Neural crest cell (in vitro differentiated cells): ENCODE results near the gene MGA. TPM values are rescaled to one million over a fixed set of nuclear protein-coding genes. Genes with fewer than 3 reads are reported as not detected.
A peak's percentile ranks its signal among the peaks of the same experiment; 100 is the strongest.

ENCODE experiments used
- DNase-seq: peaks from one replicate; pipeline ENCODE4 v3.0.0; 2021; ENCODE audit warnings: low read depth, mixed read lengths, low spot score
- H3K27ac Mint-ChIP-seq: one replicate; pipeline ENCODE4 v1.8.0; 2021; ENCODE audit warnings: mild to moderate bottlenecking, mixed read lengths; ENCODE audit not compliant: unreplicated experiment
- H3K27me3 Mint-ChIP-seq: 2 replicates; pipeline ENCODE4 v1.8.0; 2021; ENCODE audit warnings: low read depth, mild to moderate bottlenecking, mixed read lengths
- H3K36me3 Mint-ChIP-seq: 2 replicates; pipeline ENCODE4 v1.8.0; 2021; ENCODE audit warnings: low read depth, mild to moderate bottlenecking, mixed read lengths
- H3K4me1 Mint-ChIP-seq: 2 replicates; pipeline ENCODE4 v1.8.0; 2021; ENCODE audit warnings: mixed read lengths
- H3K4me3 Mint-ChIP-seq: one replicate; pipeline ENCODE4 v1.8.0; 2021; ENCODE audit warnings: mild to moderate bottlenecking, mixed read lengths
- H3K9me3 Mint-ChIP-seq: 2 replicates; pipeline ENCODE4 v1.8.0; 2021; ENCODE audit warnings: mixed read lengths
- CTCF ChIP-seq: fragments of 200-600 bp; sonication (generic); conservative IDR thresholded peaks from 2 replicates; pipeline ENCODE4 v1.5.0; 2021; ENCODE audit warnings: antibody characterized with exemption, mild to moderate bottlenecking
- total RNA-seq: library from RNA; stranded (reverse); gene quantifications from 2 replicates; pipeline ENCODE4 v1.2.1, GENCODE V29; 2021

MGA gene
- total RNA-seq, 1 donor from 2014 or later, result 50.5 TPM

DNA sequence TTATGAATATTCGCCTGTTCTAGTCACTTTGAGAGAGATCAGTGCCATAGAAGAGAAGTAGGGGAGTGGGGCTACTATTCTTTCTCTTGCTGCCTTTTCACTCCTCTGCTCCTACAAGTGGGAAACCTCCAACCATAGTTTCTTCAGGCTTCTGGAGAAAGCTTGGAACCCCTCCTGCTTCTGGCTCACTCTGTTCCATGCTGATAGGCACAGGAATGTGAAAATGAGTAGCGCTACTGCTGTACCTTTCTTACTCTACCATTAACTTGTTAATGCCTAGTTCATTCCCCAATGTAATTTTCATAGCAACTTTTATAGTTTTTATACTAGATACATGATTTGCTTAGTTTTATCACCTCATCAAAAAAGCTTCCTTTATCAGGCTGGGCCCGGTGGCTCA is 141.0 kb downstream of the MGA start:
- Mint-ChIP-seq H3K4me1 (peaks cover 11% of the 10 kb centered on the region), H3K36me3 (peaks cover 6% of the 10 kb centered on the region), H3K27ac (no peak overlapping the region), H3K27me3 (no peaks in the 10 kb centered on the region), H3K4me3 (no peak overlapping the region), H3K9me3 (no peaks in the 10 kb centered on the region)
- no peak for TF ChIP-seq CTCF
- DNase-seq, result no peak

DNA sequence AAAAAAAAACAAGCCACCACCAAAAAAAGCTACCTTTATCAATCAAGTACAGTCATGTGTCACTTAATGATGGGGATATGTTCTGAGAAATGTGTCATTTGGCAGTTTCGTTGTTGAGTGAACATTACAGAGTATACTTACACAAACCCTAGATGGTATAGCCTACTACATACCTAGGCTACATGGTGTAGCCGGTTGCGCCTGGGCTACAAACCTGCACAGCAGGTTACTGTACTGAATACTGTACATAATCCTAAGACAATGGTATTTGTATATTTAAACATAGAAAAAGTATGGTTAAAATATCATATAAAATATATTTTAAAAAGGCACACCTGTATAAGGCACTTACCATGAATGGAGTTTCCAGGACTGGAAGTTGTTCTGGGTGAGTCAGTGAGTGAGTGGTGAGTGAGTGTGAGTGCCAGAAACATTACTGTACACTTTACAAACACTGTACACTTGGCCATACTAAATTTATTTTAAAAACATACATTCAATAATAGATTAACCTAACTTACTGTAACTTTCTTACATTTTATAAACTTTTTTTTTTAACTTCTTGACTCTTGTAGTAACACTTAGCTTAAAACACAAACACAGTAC is 141.7 kb downstream of the MGA start:
- TF ChIP-seq CTCF, result no peak
- H3K36me3 Mint-ChIP-seq, result peaks cover 6% of the 10 kb centered on the region
- no peaks in the 10 kb centered on the region for H3K9me3 Mint-ChIP-seq
- no peak for DNase-seq
- no peak overlapping the region for H3K27ac Mint-ChIP-seq
- H3K4me1 Mint-ChIP-seq, result peaks cover 6% of the 10 kb centered on the region
- no peaks in the 10 kb centered on the region for H3K27me3 Mint-ChIP-seq
- no peak overlapping the region for H3K4me3 Mint-ChIP-seq

DNA sequence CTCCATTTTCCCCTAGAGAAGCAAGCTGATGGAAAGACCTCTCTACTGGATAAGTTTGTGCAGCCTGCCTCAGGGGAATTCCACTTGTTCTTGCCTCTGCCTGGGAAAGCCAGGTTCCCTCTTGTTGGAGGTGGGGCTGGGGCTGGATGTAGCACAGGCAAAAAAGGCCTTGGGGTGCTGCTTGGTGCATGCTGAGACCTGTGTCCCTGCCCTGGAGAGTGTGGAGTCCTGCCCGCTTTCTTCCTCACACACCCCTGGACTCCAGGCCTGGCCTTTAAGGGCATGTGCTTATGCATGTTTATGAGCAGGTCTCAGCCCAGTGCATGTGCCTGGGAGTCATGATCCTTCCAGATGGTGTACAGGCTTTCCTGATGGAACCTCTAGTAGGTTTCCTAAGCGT is 144.2 kb downstream of the MGA start:
- DNase-seq, result no peak
- Mint-ChIP-seq H3K9me3 (no peaks in the 10 kb centered on the region), H3K36me3 (peaks cover 6% of the 10 kb centered on the region), H3K27ac (no peak overlapping the region), H3K4me1 (peaks cover 3% of the 10 kb centered on the region), H3K27me3 (no peaks in the 10 kb centered on the region), H3K4me3 (no peak overlapping the region)
- TF ChIP-seq CTCF, result no peak

GRCh38 chr15:41804916-41805666 is 144.9 kb downstream of the MGA start:
- Mint-ChIP-seq H3K27me3 (no peaks in the 10 kb centered on the region), H3K9me3 (no peaks in the 10 kb centered on the region), H3K27ac (peak overlapping the region; percentile 60), H3K36me3 (peaks cover 6% of the 10 kb centered on the region), H3K4me1 (peaks cover 3% of the 10 kb centered on the region), H3K4me3 (no peak overlapping the region)
- TF ChIP-seq CTCF, result no peak
- no peak for DNase-seq

- H3K4me3 Mint-ChIP-seq, result no peak overlapping the region
- no peak for DNase-seq
- H3K9me3 Mint-ChIP-seq, result no peaks in the 10 kb centered on the region
- peaks cover 3% of the 10 kb centered on the region for H3K4me1 Mint-ChIP-seq
- TF ChIP-seq CTCF, result no peak
- peaks cover 6% of the 10 kb centered on the region for H3K36me3 Mint-ChIP-seq
- H3K27ac Mint-ChIP-seq, result peak overlapping the region; percentile 12
- H3K27me3 Mint-ChIP-seq, result no peaks in the 10 kb centered on the region
These were observed 145.5 kb downstream of the MGA start for GRCh38 chr15:41805711-41806110.
